Measurements from ENCODE around the gene SDR42E2. TPM values are rescaled to one million over a fixed set of nuclear protein-coding genes. Genes with fewer than 3 reads are reported as not detected.

Gene SDR42E2
- total RNA-seq, 4 donors from 2014 or later, result not detected

GRCh38 chr16:22161401-22161800, 905 bp upstream of the SDR42E2 start:
- intact Hi-C loops (cut with DNase I), result loop anchor here (10.0 kb wide), 1 partner anchor 47 kb away; no protein-coding TSS in a partner anchor
- Histone ChIP-seq H3K27ac (no peak overlapping the region), H3K4me1 (peaks cover 0 to 7% (median 4%) of the 10 kb centered on the region in 3 donors), H3K27me3 (peaks cover 0 to 50% (median 0%) of the 10 kb centered on the region in 4 donors), H3K4me3 (no peak overlapping the region), H3K9me3 (no peaks in the 10 kb centered on the region), H3K36me3 (no peaks in the 10 kb centered on the region)
- DNase-seq, result no peak
- TF ChIP-seq POLR2A (IDR thresholded peaks at IDR 0.05) (no peak), CTCF (IDR thresholded peaks at IDR 0.05) (no peak)

- no peak for DNase-seq
- WGBS, 2 donors, result 49 to 78% methylated on average over 3 to 11 of the region's 14 CpGs
- no peaks in the 10 kb centered on the region for H3K36me3 ChIP-seq
- TF ChIP-seq POLR2A (IDR thresholded peaks at IDR 0.05) (no peak), CTCF (IDR thresholded peaks at IDR 0.05) (no peak)
- H3K4me3 ChIP-seq, result peak overlapping the region in 2 of 4 donors; percentile 22 to 47
- no peak overlapping the region for H3K27ac ChIP-seq
- H3K9me3 ChIP-seq, result no peaks in the 10 kb centered on the region
- H3K4me1 ChIP-seq, result peaks cover 0 to 7% (median 4%) of the 10 kb centered on the region in 3 donors
- peaks cover 0 to 50% (median 0%) of the 10 kb centered on the region in 4 donors for H3K27me3 ChIP-seq
- intact Hi-C loops (cut with DNase I), result loop anchor here (10.0 kb wide), 1 partner anchor 48 kb away; no protein-coding TSS in a partner anchor
Observed at GRCh38 chr16:22162656-22163009, 327 bp downstream of the SDR42E2 start.

- H3K4me3 ChIP-seq, result no peak overlapping the region
- H3K27me3 ChIP-seq, result peaks cover 0 to 49% (median 0%) of the 10 kb centered on the region in 4 donors
- no peak overlapping the region for H3K27ac ChIP-seq
- 80 to 85% methylated on average over 3 to 5 of the region's 6 CpGs for WGBS, 2 donors
- H3K9me3 ChIP-seq, result no peaks in the 10 kb centered on the region
- intact Hi-C loops (cut with DNase I), result loop anchor here (10.0 kb wide), 1 partner anchor 49 kb away; no protein-coding TSS in a partner anchor
- DNase-seq, result no peak
- no peaks in the 10 kb centered on the region for H3K36me3 ChIP-seq
- peaks cover 0 to 7% (median 4%) of the 10 kb centered on the region in 3 donors for H3K4me1 ChIP-seq
- TF ChIP-seq CTCF (IDR thresholded peaks at IDR 0.05), result no peak
- TF ChIP-seq POLR2A (IDR thresholded peaks at IDR 0.05), result no peak
Observed at GRCh38 chr16:22163806-22164205, 1.5 kb downstream of the SDR42E2 start.

GRCh38 chr16:22164482-22164881, 2.2 kb downstream of the SDR42E2 start:
- Histone ChIP-seq H3K27ac (no peak overlapping the region), H3K27me3 (peaks cover 0 to 43% (median 0%) of the 10 kb centered on the region in 4 donors), H3K4me1 (peaks cover 0 to 7% (median 4%) of the 10 kb centered on the region in 3 donors), H3K4me3 (no peak overlapping the region), H3K36me3 (no peaks in the 10 kb centered on the region), H3K9me3 (no peaks in the 10 kb centered on the region)
- TF ChIP-seq CTCF (IDR thresholded peaks at IDR 0.05), result no peak
- no peak for TF ChIP-seq POLR2A (IDR thresholded peaks at IDR 0.05)
- intact Hi-C loops (cut with DNase I), result loop anchor here (10.0 kb wide), 1 partner anchor 50 kb away; no protein-coding TSS in a partner anchor
- DNase-seq, result no peak
- WGBS, 2 donors, result 89 to 90% methylated on average over 3 to 5 of the region's 5 CpGs

GRCh38 chr16:22165508-22166285, 3.4 kb downstream of the SDR42E2 start:
- no peaks in the 10 kb centered on the region for H3K9me3 ChIP-seq
- 61 to 100% methylated on average over 2 to 4 of the region's 16 CpGs for WGBS, 2 donors
- no peak overlapping the region for H3K4me3 ChIP-seq
- no peaks in the 10 kb centered on the region for H3K36me3 ChIP-seq
- peaks cover 0 to 32% (median 0%) of the 10 kb centered on the region in 4 donors for H3K27me3 ChIP-seq
- no peak for DNase-seq
- TF ChIP-seq POLR2A (IDR thresholded peaks at IDR 0.05), result no peak
- TF ChIP-seq CTCF (IDR thresholded peaks at IDR 0.05), result no peak
- H3K4me1 ChIP-seq, result peaks cover 0 to 7% (median 4%) of the 10 kb centered on the region in 3 donors
- intact Hi-C loops (cut with DNase I), result loop anchor here (10.0 kb wide), 1 partner anchor 51 kb away; no protein-coding TSS in a partner anchor
- no peak overlapping the region for H3K27ac ChIP-seq
